Lower leg skin (tissue), 3 donors: Measurements from ENCODE around the gene SLC13A2.

ENCODE experiments used
- CTCF ChIP-seq, 3 donors: fragments of 450-650 bp; IDR thresholded peaks; one replicate each; pipeline ENCODE4 v1.5.1; 2016; ENCODE audit warnings: antibody characterized with exemption in 3 of 3, mild to moderate bottlenecking in 3 of 3, moderate library complexity in 2 of 3
- POLR2A ChIP-seq, 2 donors: fragments of 450-650 bp; IDR thresholded peaks; one replicate each; pipeline ENCODE4 v1.6.1; 2016 to 2017; ENCODE audit warnings: antibody characterized with exemption in 2 of 2, mild to moderate bottlenecking in 1 of 2, moderate library complexity in 1 of 2

- no peak for TF ChIP-seq CTCF (IDR thresholded peaks at IDR 0.05)
- TF ChIP-seq POLR2A (IDR thresholded peaks at IDR 0.05) = no peak
These were observed 63.8 kb downstream of the SLC13A2 start for GRCh38 chr17:28537219-28537610.
